OCI-LY1 (cell line): ENCODE data around the gene ADD2.
"Not testable (repeated sequence)": the region's sequence is repeated elsewhere in the genome, so short reads cannot be mapped to it uniquely, and the experiment has no call there.

Source experiments
- H2AFZ ChIP-seq: fragments of 200-600 bp; sonication (generic), shearing (Covaris generic); 2 replicates; pipeline ENCODE4 v1.6.0; 2014; ENCODE audit warnings: antibody characterized with exemption, mild to moderate bottlenecking, low read length
- H3F3A ChIP-seq: fragments of 200-600 bp; sonication (generic), shearing (Covaris generic); 2 replicates; pipeline ENCODE4 v1.6.0; 2014; ENCODE audit warnings: mild to moderate bottlenecking, antibody characterized with exemption, low read length, moderate library complexity; ENCODE audit not compliant: insufficient read depth
- H3K27ac ChIP-seq: fragments of 200-600 bp; sonication (generic); 2 replicates; pipeline ENCODE4 v1.5.1; 2014; ENCODE audit warnings: low read length, mixed run types, mild to moderate bottlenecking, low read depth; ENCODE audit not compliant: poor library complexity, severe bottlenecking
- H3K27me3 ChIP-seq: fragments of 200-600 bp; sonication (generic); 2 replicates; pipeline ENCODE4 v1.6.0; 2014; ENCODE audit warnings: antibody characterized with exemption, mild to moderate bottlenecking, low read length, moderate library complexity; ENCODE audit not compliant: insufficient read depth
- H3K36me3 ChIP-seq: fragments of 200-600 bp; sonication (generic); 2 replicates; pipeline ENCODE4 v1.6.1; 2014; ENCODE audit warnings: mild to moderate bottlenecking, antibody characterized with exemption, low read length, moderate library complexity, mixed read lengths; ENCODE audit not compliant: insufficient read depth
- H3K4me1 ChIP-seq: fragments of 200-600 bp; sonication (generic); 2 replicates; pipeline ENCODE4 v1.5.1; 2014; ENCODE audit warnings: mild to moderate bottlenecking, low read length, moderate library complexity; ENCODE audit not compliant: insufficient read depth, severe bottlenecking
- H3K4me2 ChIP-seq: fragments of 200-600 bp; sonication (generic), shearing (Covaris generic); 2 replicates; pipeline ENCODE4 v1.6.1; 2014; ENCODE audit warnings: low read length
- H3K4me3 ChIP-seq: fragments of 200-600 bp; sonication (generic); 2 replicates; pipeline ENCODE4 v1.5.1; 2014; ENCODE audit warnings: low read length, low read depth, mild to moderate bottlenecking, mixed read lengths; ENCODE audit not compliant: poor library complexity, severe bottlenecking
- H3K79me2 ChIP-seq: fragments of 200-600 bp; shearing (Covaris generic); 2 replicates; pipeline ENCODE4 v1.6.1; 2016; ENCODE audit warnings: mixed run types, low read length, mixed read lengths; ENCODE audit not compliant: insufficient read depth
- H3K9ac ChIP-seq: fragments of 200-600 bp; sonication (generic), shearing (Covaris generic); 2 replicates; pipeline ENCODE4 v1.6.1; 2014; ENCODE audit warnings: mild to moderate bottlenecking, low read length, mixed read lengths
- H3K9me2 ChIP-seq: fragments of 200-600 bp; sonication (generic), shearing (Covaris generic); 2 replicates; pipeline ENCODE4 v1.6.1; 2014; ENCODE audit warnings: low read depth, mild to moderate bottlenecking, low read length, mixed read lengths
- H3K9me3 ChIP-seq: fragments of 200-600 bp; shearing (Covaris generic); 2 replicates; pipeline ENCODE4 v1.6.1; 2014; ENCODE audit warnings: low read length, mixed read lengths
- H4K20me1 ChIP-seq: fragments of 200-600 bp; sonication (generic), shearing (Covaris generic); 2 replicates; pipeline ENCODE4 v1.6.0; 2016; ENCODE audit warnings: mild to moderate bottlenecking, low read length; ENCODE audit not compliant: insufficient read depth
- EZH2 ChIP-seq: fragments of 200-600 bp; sonication (generic), shearing (Covaris generic); IDR thresholded peaks from 2 replicates; pipeline ENCODE4 v1.8.0; 2017; ENCODE audit warnings: borderline replicate concordance, mixed run types, mild to moderate bottlenecking, antibody characterized with exemption, low read length, moderate library complexity, mixed read lengths
- TF ChIP-seq, protein P1 (sequence below): fragments of 200-600 bp; sonication (generic), shearing (Covaris generic); IDR thresholded peaks from 2 replicates; pipeline ENCODE4 v1.5.1; 2017; ENCODE audit warnings: mild to moderate bottlenecking, antibody characterized with exemption, low read length, moderate library complexity, mixed read lengths

ADD2 gene

GRCh38 chr2:70743068-70743467 is 24.9 kb downstream of the ADD2 start:
- H3K9me2 ChIP-seq = no peaks in the 10 kb centered on the region
- no peaks in the 10 kb centered on the region for H3K79me2 ChIP-seq
- no peak overlapping the region for H3K9ac ChIP-seq
- H3K9me3 ChIP-seq = no peaks in the 10 kb centered on the region
- TF ChIP-seq, protein P1, sequence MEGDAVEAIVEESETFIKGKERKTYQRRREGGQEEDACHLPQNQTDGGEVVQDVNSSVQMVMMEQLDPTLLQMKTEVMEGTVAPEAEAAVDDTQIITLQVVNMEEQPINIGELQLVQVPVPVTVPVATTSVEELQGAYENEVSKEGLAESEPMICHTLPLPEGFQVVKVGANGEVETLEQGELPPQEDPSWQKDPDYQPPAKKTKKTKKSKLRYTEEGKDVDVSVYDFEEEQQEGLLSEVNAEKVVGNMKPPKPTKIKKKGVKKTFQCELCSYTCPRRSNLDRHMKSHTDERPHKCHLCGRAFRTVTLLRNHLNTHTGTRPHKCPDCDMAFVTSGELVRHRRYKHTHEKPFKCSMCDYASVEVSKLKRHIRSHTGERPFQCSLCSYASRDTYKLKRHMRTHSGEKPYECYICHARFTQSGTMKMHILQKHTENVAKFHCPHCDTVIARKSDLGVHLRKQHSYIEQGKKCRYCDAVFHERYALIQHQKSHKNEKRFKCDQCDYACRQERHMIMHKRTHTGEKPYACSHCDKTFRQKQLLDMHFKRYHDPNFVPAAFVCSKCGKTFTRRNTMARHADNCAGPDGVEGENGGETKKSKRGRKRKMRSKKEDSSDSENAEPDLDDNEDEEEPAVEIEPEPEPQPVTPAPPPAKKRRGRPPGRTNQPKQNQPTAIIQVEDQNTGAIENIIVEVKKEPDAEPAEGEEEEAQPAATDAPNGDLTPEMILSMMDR = no peak
- no peak for TF ChIP-seq EZH2
- H3K4me2 ChIP-seq = no peak overlapping the region
- H4K20me1 ChIP-seq = no peaks in the 10 kb centered on the region
- no peak overlapping the region for H3K27ac ChIP-seq
- no peaks in the 10 kb centered on the region for H3F3A ChIP-seq
- no peaks in the 10 kb centered on the region for H3K4me1 ChIP-seq
- no peaks in the 10 kb centered on the region for H3K36me3 ChIP-seq
- no peak overlapping the region for H3K4me3 ChIP-seq
- H2AFZ ChIP-seq = no peak overlapping the region
- no peaks in the 10 kb centered on the region for H3K27me3 ChIP-seq

DNA sequence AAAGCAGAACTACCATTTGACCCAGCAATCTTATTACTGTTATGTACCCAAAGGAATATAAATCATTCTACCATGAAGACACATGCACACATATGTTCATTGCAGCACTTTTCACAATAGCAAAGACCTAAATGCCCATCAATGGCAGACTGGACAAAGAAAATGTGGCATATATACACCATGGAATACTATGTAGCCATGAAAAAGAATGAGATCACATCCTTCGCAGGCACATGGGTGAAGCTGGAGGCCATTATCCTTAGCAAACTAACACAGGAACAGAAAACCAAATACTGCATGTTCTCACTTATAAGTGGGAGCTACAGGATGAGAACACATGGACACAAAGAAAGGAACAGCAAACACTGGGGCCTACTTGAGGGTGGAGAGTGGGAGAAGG is 28.5 kb downstream of the ADD2 start:
- H3K27ac ChIP-seq, H3K4me1 ChIP-seq, H3K79me2 ChIP-seq, H3K9me3 ChIP-seq, H2AFZ ChIP-seq, H4K20me1 ChIP-seq, H3F3A ChIP-seq, H3K9me2 ChIP-seq, H3K9ac ChIP-seq, H3K27me3 ChIP-seq, H3K4me3 ChIP-seq, H3K36me3 ChIP-seq, H3K4me2 ChIP-seq: not testable (repeated sequence)

DNA sequence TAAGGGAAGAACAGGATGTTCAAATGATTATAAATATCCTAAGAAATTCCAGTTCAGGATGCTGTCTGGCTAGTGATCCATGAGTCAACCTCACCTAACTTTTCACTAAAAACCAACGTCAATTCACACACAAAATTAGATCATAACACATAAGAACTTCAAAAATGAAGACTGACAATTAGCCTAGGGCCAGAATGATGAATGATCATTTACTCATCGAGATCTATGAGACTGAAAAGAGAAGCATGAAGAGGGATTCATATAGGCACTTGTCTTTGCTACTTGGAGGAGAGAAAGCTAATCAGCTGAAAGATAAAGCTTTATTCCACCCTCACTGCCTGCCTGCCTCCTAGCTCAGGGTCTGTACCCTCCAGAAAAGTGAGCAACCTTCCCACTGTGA is 29.8 kb downstream of the ADD2 start:
- no peaks in the 10 kb centered on the region for H3K79me2 ChIP-seq
- no peaks in the 10 kb centered on the region for H3K9me3 ChIP-seq
- H3F3A ChIP-seq = no peaks in the 10 kb centered on the region
- no peaks in the 10 kb centered on the region for H4K20me1 ChIP-seq
- no peak overlapping the region for H3K9ac ChIP-seq
- H2AFZ ChIP-seq = no peak overlapping the region
- H3K9me2 ChIP-seq = no peaks in the 10 kb centered on the region
- no peaks in the 10 kb centered on the region for H3K27me3 ChIP-seq
- no peak overlapping the region for H3K4me2 ChIP-seq
- H3K4me3 ChIP-seq = no peak overlapping the region
- no peak for TF ChIP-seq EZH2
- TF ChIP-seq, protein P1 = no peak
- no peaks in the 10 kb centered on the region for H3K36me3 ChIP-seq
- H3K27ac ChIP-seq = no peak overlapping the region
- H3K4me1 ChIP-seq = no peaks in the 10 kb centered on the region

GRCh38 chr2:70735071-70735470 is 32.9 kb downstream of the ADD2 start:
- Histone ChIP-seq H3K9me3 (no peaks in the 10 kb centered on the region), H3K9ac (no peak overlapping the region), H3F3A (no peaks in the 10 kb centered on the region), H3K27ac (no peak overlapping the region), H3K36me3 (no peaks in the 10 kb centered on the region), H3K27me3 (no peaks in the 10 kb centered on the region), H3K9me2 (no peaks in the 10 kb centered on the region), H3K4me3 (no peak overlapping the region), H4K20me1 (no peaks in the 10 kb centered on the region), H3K79me2 (no peaks in the 10 kb centered on the region), H3K4me2 (no peak overlapping the region), H2AFZ (no peak overlapping the region), H3K4me1 (no peaks in the 10 kb centered on the region)
- TF ChIP-seq, protein P1 = no peak
- no peak for TF ChIP-seq EZH2
